OCI-LY7 (cell line): Measurements from ENCODE around the gene BRD9. TPM values are rescaled to one million over a fixed set of nuclear protein-coding genes. Genes with fewer than 3 reads are reported as not detected.

Source experiments
- BruUV-seq: library from RNA; stranded (reverse); fragments of 400-500 nt; replicated peaks from 2 replicates; lab custom pipeline; 2021; lab: Mats Ljungman, UMichigan
- CTCF ChIA-PET: fragments of 300-600 bp; sonication (Branson Sonifier 250); formaldehyde crosslinking; loops from one replicate; lab custom pipeline; 2022; ENCODE audit warnings: antibody characterized with exemption; ENCODE audit not compliant: unreplicated experiment; lab: Charles Lee
- POLR2A ChIA-PET: fragments of 300-600 bp; sonication (Branson Sonifier 250); formaldehyde crosslinking; loops from one replicate; lab custom pipeline; 2022; ENCODE audit warnings: antibody characterized with exemption; lab: Charles Lee
- DNase-seq: peaks from one replicate; pipeline ENCODE4 v3.0.0-alpha.2; 2015; ENCODE audit warnings: low spot score
- H2AFZ ChIP-seq: fragments of 200-600 bp; sonication (generic), shearing (Covaris generic); 2 replicates; pipeline ENCODE4 v1.6.1; 2014; ENCODE audit warnings: mild to moderate bottlenecking, antibody characterized with exemption, low read length, moderate library complexity
- H3K27ac ChIP-seq: fragments of 200-600 bp; sonication (generic); 2 replicates; pipeline ENCODE4 v1.5.1; 2014; ENCODE audit warnings: mixed run types, low read depth, mild to moderate bottlenecking, moderate library complexity, low read length, inconsistent platforms; ENCODE audit not compliant: poor library complexity, severe bottlenecking
- H3K36me3 ChIP-seq: fragments of 200-600 bp; sonication (generic); 2 replicates; pipeline ENCODE4 v1.6.1; 2014; ENCODE audit warnings: mild to moderate bottlenecking, antibody characterized with exemption, low read length, moderate library complexity, mixed read lengths; ENCODE audit not compliant: insufficient read depth
- H3K4me1 ChIP-seq: fragments of 200-600 bp; sonication (generic); 2 replicates; pipeline ENCODE4 v1.5.1; 2014; ENCODE audit warnings: mild to moderate bottlenecking, low read length; ENCODE audit not compliant: insufficient read depth, poor library complexity, severe bottlenecking
- H3K4me2 ChIP-seq: fragments of 200-600 bp; sonication (generic); 2 replicates; pipeline ENCODE4 v1.6.1; 2014; ENCODE audit warnings: mild to moderate bottlenecking, low read length
- H3K4me3 ChIP-seq: fragments of 200-600 bp; sonication (generic); 2 replicates; pipeline ENCODE4 v1.5.1; 2014; ENCODE audit warnings: mild to moderate bottlenecking, low read depth, low read length; ENCODE audit not compliant: poor library complexity, severe bottlenecking
- H3K79me2 ChIP-seq: fragments of 200-600 bp; sonication (generic); 2 replicates; pipeline ENCODE4 v1.6.1; 2016; ENCODE audit warnings: low read depth, mild to moderate bottlenecking, low read length, moderate library complexity, mixed read lengths; ENCODE audit not compliant: insufficient read depth
- H3K9me2 ChIP-seq: fragments of 200-600 bp; sonication (generic); 2 replicates; pipeline ENCODE4 v1.6.1; 2016; ENCODE audit warnings: mild to moderate bottlenecking, low read length, mixed read lengths; ENCODE audit not compliant: insufficient read depth
- H3K9me3 ChIP-seq: fragments of 200-600 bp; sonication (generic); 2 replicates; pipeline ENCODE4 v1.6.1; 2014; ENCODE audit warnings: mild to moderate bottlenecking, mixed run types, low read length, mixed read lengths
- H4K20me1 ChIP-seq: fragments of 200-600 bp; sonication (generic); 2 replicates; pipeline ENCODE4 v1.6.1; 2014; ENCODE audit warnings: mild to moderate bottlenecking, antibody characterized with exemption, low read length, moderate library complexity, mixed read lengths; ENCODE audit not compliant: insufficient read depth
- CTCF ChIP-seq: fragments of 200-600 bp; sonication (generic); conservative IDR thresholded peaks from 2 replicates; pipeline ENCODE4 v1.5.1; 2014; ENCODE audit warnings: mild to moderate bottlenecking, antibody characterized with exemption, low read length, moderate library complexity, mixed read lengths
- EZH2phosphoT487 ChIP-seq: fragments of 200-600 bp; sonication (generic); IDR thresholded peaks from 2 replicates; pipeline ENCODE4 v1.6.1; 2018; ENCODE audit warnings: low read depth, borderline replicate concordance, mild to moderate bottlenecking, mixed run types, antibody characterized with exemption, low read length, moderate library complexity, mixed read lengths
- intact Hi-C: fragments of 100-400 bp; cut with micrococcal nuclease; formaldehyde crosslinking; loops from one replicate; pipeline ENCODE4 v1.10.0; 2022; ENCODE audit not compliant: unreplicated experiment
- total RNA-seq, 2 experiments: library from RNA; depleted of rRNA in 1 of 2; stranded (reverse); fragments of >200 nt in 1 of 2; shearing (Covaris generic) in 1 of 2; gene quantifications; 2 replicates each; pipeline ENCODE4 v1.2.3, GENCODE V29; 2014 to 2022

BRD9 gene
- total RNA-seq, 2 experiments from 2014 or later, result 46.7 to 78.7 TPM

GRCh38 chr5:863244-863805 is 29.3 kb downstream of the BRD9 start:
- CTCF ChIA-PET, result no interaction called here
- peaks cover 66% of the 10 kb centered on the region for H3K36me3 ChIP-seq

GRCh38 chr5:862367-863243 is 30.0 kb downstream of the BRD9 start:
- Histone ChIP-seq H3K4me3 (no peak overlapping the region), H2AFZ (no peak overlapping the region), H4K20me1 (no peaks in the 10 kb centered on the region), H3K36me3 (peaks cover 59% of the 10 kb centered on the region), H3K9me2 (no peaks in the 10 kb centered on the region), H3K79me2 (no peaks in the 10 kb centered on the region), H3K9me3 (no peaks in the 10 kb centered on the region), H3K27ac (no peak overlapping the region), H3K4me2 (no peak overlapping the region), H3K4me1 (no peaks in the 10 kb centered on the region)
- CTCF ChIA-PET, result no interaction called here
- intact Hi-C loops, result no loop called here
- POLR2A ChIA-PET, result no interaction called here
- no peak for DNase-seq
- TF ChIP-seq CTCF, result no peak
- no peak for TF ChIP-seq EZH2phosphoT487
- BruUV-seq, result no TSS peak

More at GRCh38 chr5:863244-863805, 29.3 kb downstream of the BRD9 start:
- H3K27ac ChIP-seq, result no peak overlapping the region
- POLR2A ChIA-PET, result no interaction called here
- no peaks in the 10 kb centered on the region for H4K20me1 ChIP-seq
- DNase-seq, result no peak
- no TSS peak for BruUV-seq
- H3K4me1 ChIP-seq, result no peaks in the 10 kb centered on the region
- TF ChIP-seq EZH2phosphoT487, result no peak
- no peak for TF ChIP-seq CTCF
- no peaks in the 10 kb centered on the region for H3K79me2 ChIP-seq
- no peak overlapping the region for H3K4me3 ChIP-seq
- no peaks in the 10 kb centered on the region for H3K9me3 ChIP-seq
- H3K9me2 ChIP-seq, result no peaks in the 10 kb centered on the region
- H2AFZ ChIP-seq, result no peak overlapping the region
- intact Hi-C loops, result no loop called here
- H3K4me2 ChIP-seq, result no peak overlapping the region
